IPS-NIHi11 (cell line): ENCODE data around the gene C2orf81.
"Not testable (repeated sequence)": the region's sequence is repeated elsewhere in the genome, so short reads cannot be mapped to it uniquely, and the experiment has no call there.

Experiments used
- DNase-seq: peaks from one replicate; pipeline ENCODE4 v3.0.0; 2012; ENCODE audit warnings: mixed read lengths, low spot score

The C2orf81 gene

DNA sequence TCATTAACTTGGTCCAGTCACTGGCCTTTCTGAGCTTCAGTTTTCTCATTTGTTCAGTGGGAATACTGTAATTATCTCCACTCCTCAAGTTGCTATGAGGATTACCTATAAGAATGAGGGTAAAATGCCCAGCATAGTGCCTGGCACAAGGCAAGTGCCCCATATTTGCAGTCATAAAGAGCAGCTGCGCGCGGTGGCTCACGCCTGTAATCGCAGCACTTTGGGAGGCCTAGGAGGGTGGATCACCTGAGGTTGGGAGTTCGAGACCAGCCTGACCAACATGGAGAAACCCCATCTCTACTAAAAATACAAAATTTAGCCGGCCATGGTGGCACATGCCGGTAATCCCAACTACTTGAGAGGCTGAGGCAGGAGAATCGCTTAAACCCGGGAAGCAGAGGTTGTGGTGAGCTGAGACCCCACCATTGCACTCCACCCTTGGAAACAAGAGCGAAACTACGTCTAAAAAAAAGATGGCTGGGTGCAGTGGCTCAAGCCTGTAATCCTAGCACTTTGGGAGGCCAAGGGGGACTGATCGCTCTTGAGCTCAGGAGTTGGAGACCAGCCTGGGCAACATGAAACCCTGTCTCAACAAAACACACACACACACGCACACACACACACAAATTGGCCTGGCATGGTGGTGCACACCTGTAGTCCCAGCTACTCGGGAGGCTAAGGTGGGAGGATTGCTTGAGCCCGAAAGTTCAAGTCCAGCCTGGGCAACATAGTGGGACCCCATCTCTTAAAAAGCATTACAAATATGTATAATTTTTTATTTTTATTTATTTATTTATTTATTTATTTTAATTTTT lies 21.3 kb upstream of the C2orf81 start:
- not testable (repeated sequence) for DNase-seq

DNA sequence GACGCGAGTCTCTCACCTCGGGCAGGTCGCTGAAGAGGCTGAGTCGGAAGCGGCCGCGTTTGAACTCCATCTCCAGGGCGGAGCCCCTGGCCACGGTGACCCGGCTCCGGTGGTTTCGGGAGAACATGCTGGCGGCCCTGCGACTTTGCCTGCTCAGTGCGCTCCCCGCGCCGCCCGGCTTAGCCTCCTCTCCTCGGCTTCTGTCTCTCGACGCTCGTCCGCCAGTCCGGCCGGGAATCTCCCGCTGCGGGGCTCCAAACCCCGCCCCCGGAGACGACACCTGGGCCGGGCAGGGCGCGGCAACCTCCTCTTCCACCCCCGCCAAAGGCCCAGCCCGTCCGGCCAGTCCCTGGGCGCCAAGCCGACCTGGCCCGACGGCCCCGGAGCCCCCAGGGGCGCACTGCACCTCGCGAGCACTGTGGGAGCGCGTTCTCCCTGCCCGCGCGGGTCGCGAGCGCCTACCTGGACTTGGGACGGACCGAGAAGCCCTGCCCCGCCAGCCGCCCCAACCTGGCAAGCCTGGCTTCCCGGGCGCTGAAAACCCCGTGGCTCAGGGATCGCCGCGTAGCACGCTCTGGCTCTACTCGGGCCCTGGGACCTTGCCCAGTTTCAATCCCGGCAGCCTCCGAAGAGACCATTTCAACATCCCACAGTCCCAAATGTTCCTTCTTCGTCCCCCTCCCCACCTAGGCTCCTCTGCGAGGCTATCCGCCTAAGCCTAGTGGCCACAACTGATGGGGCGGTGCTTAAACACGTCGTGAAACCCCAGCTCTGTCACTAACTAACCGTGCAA lies 20.5 kb upstream of the C2orf81 start, which contains the start of gene RTKN:
Gene RTKN, minus strand, starts transcription at position 248 of the 793 bp plus-strand sequence. Its CDS starts 121 bp downstream, at position 127.
- peak; percentile 86 for DNase-seq

DNA sequence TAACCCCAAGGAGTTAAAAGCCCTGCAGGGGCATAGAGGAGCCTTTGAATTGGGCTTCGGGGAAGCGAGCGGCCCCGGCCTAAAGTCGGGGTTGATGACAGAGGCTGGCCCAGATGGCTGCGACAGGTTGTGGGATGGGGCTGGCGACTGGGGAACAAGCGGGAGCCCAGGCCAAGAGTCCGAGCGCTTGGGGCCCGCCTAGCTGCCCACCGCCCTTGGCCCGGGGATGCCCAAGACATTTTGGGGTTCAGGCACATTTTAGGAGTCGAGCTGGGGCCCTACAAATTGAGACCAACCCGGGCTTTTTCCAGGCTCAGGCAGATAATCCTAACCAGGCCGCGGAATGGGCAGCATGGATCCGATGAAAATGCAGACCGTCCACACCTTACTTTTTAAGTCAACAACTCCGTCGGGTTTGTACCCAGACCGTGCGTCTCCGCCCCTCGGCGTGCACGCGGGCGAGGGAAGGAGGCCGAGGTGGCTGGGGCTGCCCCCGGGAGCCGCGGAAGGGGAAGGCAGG lies 19.8 kb upstream of the C2orf81 start:
- DNase-seq = no peak

DNA sequence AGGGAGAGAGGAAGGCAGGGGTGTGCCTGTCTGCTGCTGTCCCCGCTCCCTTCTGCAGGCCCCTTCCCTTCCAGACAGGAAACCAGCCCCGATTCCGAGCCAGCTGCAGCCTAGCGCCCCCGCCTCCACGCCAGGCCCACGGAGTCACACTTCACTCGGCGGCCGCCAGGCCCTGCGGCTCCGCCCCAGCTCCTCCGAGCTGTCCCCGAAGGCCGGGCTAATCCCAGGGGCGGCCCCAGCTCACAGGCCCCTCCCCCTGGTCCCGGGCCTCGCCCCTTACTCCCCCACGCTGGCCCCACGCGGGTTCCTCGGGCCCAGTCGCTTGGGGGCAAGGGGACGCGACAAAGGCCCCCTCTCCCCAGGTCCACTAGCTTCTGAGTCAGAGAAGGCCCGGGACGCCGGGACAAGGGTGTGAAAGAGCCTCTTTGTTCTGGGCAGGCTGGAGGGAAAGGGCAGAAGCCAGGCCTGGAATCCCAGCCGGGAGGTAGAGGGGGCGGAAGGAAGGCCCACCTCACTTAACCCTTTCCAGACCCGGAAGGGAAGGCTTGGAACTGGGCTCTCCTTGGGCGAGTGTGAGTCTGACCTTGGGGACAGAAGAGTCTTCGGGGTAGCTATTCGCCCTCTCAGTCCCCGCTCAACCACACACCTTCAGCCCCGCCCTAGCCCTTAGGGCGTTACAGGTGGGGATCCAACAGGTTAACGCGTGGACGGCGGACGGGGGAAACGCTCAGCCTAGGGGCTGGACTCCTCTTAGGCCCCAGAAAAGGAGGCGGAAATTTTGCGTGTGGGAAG lies 19.2 kb upstream of the C2orf81 start:
- DNase-seq = peak; percentile 100

DNA sequence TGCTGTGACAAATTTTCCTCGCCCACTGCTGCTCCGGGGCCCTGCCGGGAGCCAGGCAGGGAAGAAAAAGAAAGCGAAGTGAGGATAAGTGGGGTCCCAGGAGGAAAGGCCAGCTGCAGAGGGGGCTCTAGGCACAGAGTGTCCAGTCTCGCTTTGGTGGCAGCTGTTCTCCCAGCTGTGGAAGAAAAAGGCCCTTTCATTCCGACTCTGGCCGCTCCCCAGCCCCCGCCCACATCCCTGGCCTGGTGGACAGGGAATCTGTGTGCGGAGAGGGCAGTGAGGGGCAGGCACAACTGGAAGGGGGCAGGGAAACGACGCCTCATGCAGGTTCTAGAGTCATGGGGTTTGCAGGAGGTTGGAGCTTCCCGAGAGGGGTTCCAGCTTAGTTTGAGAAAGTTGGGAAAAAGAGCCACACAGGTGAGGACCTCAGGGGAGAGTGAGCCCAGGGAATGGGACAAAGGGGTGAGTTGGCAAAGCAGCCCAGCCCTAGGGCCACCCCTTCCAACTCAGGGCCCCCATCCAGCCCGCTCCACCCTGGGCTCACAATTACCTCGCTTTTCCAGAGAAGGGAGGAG lies 18.5 kb upstream of the C2orf81 start:
- no peak for DNase-seq

DNA sequence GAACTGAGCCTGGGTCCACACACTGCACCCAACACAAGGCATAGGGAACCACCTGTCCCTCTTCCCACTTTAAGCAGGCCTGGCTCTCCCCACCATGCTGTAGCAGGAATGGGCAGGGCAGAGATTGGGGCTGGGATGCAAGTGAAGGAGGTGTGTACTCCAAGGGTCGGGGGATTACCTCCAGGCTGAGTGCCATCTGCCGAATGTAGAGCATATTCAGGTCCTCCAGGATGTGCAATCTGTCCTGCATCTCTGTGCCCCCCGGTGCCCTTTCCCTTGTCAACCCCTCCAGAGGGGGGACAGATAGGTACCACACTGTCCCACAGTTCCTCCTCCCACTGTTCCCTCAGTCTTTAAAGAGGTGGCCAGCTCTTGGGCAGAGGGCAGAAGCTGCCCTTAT lies 18.0 kb upstream of the C2orf81 start:
- DNase-seq = no peak

DNA sequence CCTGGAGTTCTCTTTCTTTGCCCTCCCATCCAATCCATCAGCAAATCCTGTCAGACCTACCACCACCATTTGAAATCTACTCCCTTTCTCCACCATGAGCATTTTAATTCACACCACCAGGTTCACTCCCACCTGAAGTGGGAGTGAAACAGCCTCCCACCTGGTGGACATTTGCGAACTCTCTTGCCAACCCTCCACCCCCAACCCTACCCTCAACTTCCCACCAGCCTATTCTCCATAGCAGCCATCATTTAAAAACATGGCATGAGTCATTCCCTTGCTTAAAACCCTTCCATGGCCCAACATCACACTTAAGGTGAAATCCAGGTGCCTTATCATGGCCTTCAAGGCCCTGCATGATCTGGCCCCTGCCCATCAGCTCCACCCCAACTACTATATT lies 16.8 kb upstream of the C2orf81 start:
- no peak for DNase-seq

DNA sequence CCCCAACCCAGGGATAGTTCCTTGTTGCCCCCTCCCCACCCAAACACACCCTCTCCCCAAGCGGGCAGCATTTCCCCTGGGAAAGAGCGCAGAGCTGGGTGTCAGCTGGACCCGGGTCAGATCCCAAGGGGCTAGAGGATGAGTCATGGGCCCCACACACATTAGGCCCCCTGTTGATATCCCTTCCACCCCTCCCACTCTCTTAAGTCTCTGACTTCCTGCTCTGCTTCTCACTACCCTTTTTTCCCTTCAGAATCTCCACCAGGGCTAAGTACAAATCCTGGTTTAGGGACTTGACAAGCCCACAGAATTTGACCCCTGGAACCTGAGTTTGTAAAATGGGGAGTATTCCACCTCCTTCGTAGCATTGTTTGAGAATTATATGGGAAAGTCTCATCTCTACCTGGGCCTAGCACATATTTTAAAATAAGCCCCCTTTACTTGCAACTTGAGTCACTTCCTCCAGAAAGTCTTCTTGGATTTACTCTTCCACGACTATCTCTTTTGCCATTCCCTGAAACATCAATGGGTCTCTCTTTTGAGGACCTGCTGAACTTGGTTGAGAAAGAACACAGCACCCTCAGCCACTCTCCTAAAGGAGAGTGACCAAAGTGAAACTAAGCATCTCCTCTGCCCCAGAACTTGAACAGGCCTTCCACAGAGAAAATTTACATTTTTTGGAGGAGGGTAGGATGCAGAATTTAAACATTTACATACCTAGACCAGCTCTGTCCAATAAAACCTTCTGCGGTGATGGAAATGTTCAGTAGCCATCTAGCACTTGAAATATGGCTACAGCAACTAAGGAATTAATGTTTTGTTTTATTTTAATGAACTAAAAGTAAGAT lies 15.7 kb upstream of the C2orf81 start:
- peak; percentile 41 for DNase-seq

DNA sequence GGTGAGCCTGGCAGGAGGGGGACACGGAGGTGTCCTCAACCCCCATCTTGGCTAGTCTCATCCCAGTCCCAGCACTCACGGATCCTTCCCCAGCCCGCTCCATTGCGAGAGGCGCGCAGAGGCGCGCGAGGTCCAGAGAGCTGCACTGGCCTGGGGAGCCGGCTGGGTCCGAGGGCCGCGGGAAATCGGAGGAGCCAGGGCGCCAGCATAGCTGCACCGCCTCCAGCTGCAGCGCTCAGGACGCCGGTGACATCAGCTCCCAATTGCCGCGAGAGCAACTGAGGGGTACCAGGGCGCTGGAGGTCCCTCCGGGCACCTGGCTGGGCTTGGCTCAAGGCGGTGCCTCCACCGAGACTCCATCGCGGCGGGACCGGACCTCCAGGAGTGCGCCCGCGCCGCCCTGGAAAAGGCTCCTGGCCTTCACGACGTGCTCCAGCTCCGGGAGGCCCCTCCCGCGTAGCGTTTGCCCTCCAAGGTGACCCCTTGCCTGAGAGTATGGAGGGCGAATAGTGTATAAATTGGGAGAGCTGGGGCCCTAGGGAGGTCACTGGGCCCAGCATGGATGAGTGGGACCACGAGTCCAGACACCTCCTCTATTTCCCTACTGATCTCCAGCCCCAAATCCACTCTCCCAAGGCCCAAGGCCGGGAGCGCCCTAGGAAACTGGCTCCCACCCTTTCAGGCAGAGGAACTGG lies 14.8 kb upstream of the C2orf81 start:
- no peak for DNase-seq

DNA sequence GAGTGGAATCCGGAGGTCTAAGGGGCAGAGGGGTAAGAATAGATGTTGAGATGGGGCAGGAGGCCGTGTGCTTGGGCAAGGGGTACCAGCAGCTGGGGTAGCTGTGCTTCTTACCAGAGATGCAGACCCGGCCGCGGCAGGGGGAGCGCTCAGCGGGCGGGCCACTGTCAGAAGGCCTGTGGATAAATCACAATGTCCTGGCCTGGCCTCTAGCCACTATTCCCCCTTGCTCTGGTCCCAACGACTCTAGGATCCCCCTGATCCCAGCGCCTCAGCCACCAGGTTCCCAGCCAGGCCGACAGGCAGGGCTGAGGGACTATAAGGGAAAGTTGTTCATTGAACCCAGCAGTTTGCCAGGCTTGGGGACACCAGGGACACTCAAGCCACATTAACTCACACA lies 9.1 kb upstream of the C2orf81 start:
- DNase-seq = no peak

DNA sequence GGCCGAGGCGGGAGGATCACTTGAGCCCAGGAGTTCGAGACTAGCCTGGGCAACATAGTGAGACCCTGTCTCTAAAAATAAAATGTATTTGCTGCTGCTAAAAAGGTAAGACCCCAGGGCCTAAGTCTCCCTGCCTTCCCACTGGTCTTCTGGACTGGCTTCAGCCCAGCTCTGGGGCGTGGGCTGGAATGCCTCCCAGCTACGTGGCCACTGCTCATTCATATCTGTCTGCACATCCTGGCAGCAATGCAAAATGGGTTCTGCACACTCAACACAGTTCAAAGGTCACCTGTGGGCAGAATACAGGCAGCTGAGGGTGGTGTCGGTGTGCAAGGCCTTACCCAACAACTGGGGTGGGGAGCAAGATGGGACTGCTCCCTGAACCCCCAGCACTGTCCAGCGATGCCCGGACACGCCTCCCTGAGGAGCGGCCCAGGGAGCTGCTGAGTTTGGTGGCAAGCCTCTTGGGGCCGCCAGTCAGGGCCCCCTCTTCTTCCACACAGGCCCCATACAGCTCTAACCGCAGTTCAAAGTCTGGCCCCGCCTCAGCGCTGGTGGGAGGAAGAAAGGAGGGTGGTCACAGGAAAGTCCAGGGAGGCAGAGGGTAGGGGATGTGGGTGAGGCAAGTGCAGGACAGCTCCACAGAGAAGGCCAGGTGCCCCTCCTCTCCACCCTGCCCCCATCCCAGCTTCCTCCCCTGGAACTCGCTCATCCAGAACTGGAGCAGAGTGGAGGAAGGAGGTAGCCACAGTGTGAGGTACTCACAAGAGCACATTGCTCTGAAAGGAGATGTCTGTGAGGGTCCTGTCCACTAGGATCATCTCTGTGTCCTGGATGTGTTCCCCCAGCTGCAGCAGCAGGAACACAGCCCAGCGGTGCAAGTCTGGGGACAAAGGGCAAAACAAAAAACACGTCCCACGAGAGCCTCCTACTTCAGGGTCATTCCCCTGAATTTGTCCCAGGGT lies 8.3 kb upstream of the C2orf81 start:
- no peak for DNase-seq

DNA sequence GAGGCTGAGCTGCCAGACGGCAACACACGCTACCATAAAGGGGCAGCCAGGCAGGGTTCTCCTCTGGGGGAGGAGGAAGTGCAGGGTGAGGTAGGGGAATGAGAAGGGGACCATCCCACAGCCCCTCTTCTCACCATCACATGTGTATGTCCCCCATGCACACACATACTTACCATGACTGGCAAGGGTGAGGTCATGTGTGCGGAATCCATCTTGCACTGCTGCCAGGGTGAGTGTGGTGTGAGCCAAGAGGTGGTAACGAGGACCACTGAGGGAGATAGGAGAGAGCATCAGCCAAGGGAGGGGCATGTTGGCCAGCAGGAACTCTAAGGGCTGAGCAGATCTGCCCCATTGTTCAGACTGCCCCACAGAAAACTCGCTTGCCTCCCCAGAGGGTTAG lies 7.3 kb upstream of the C2orf81 start:
- no peak for DNase-seq

DNA sequence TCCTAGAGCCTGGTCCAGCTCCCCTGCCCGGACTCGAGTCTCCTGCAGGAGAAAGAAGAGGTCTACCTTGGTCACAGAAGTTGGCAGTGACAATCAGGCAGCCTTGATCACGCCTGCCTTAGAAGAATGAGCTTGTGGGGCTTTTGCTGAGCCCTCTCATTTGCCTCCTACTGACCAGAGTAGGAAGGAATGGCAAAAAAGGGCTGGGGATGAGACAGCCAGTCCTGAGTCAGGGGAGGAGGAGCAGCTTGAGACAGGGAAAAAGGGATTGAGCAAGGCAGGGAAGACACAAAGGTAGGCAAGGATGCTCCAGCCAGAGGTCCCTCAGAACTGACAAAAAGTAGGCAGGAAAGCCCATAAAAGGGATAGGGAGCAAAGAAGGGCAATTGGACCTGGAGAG lies 6.1 kb upstream of the C2orf81 start:
- DNase-seq = no peak

DNA sequence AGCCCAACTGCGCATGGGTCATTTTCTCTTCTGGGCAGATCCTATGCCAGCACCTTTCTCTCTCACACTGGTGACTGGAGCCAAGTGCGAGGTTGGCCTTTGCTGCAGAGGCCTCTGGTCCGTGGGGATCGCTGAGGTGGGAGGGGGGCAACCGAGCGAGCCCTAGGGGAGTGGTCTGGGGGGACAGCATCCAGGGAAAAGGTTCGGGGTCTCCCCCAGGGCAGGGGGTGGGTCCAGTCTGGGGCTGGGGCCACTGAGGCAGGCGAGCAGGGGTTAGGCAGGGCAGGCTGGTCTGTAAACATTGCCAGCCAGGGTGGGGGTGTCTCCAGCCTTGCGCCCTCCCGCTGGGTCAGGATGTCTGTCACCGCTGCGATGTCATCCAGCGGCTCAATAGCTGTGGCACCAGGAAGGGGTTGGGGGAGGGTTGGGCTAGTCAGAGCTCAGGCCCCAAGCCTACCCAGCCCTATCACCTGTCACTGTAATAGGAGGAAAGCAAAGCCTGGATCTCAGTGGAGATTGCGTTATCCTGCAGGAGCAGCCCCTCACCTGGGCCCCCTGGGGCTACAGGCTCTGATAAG lies 4.9 kb upstream of the C2orf81 start:
- no peak for DNase-seq

DNA sequence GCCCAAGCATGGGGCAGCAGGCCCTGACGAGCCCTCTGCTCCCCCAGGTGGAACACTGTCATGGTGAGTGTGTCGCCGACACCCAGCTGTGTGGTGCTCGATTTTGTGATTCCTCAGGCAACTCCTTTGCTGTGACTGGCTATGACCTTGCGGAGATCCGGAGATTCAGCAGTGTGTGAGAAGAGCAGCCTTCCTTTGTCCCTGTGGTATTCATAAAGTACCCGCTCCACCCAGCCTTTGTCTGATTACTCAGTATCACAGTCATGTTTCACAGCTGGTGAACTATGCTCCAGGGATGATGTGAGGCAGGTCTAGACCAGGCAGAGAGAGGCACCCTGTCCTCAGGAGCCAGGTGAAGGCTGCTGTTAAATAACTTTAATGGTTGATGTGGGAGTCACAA lies 4.1 kb upstream of the C2orf81 start:
- DNase-seq = no peak

DNA sequence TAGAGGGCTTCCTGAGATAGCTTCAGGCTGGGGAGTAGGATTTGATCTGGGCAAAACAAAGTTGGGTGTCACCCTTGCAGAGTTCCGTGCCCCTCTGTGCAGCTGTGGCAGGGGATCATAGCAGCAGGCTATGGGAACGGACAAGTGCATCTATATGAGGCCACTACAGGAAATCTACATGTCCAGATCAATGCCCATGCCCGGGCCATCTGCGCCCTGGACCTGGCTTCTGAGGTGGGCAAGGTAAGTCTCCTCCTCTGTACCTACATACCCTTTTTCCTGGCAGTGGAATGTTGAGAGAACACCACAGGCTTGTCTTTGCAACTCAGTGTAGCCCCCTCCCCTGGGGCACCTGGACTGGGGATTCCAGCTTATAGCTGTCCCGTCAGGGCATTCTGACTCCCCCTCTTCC lies 3.6 kb upstream of the C2orf81 start:
- no peak for DNase-seq

DNA sequence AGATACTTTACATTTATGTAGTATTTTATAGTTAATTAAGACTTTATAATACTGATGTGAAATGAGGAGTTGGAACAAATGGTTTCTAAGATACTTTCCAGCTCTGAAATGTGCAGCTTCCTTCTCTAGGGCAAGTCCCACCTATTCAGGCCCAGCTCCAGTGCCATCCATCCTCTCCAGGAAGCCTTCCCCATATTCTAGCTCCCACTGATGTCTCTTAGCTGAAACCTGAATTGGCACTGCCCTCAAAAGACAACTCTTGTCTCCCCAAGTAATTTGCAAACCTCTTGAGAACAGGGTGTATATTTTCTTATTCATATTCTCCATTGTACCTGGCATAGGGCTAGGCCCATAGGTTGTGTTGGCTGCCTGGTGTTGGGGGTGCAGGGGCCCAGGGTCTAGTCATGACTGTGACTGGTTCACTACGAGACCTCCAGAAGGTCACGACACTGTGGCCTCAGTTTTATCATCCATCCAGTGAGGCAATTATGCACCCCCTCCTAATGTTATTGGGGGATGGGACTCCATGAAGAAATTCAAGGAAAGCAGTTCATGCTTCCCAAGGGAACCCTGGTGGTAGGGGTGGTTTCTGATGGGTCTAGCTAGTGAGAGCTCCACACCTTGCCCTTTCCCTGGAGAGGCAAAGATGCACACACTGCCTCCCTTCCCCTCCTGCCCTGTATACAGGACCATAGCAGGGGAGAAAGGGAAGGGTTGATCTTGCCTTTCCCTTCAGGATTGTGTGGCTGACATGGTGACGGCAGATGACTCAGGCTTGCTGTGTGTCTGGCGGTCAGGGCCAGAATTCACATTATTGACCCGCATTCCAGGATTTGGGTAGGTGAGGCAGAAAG lies 2.9 kb upstream of the C2orf81 start:
- no peak for DNase-seq
